Epithelial cell of esophagus (primary cell): ENCODE data around the gene ODAD3.
"Not testable (repeated sequence)": the region's sequence is repeated elsewhere in the genome, so short reads cannot be mapped to it uniquely, and the experiment has no call there.

ENCODE experiments used
- DNase-seq: peaks from one replicate; pipeline ENCODE4 v3.0.0; 2010; ENCODE audit warnings: low read depth
- H3K4me3 ChIP-seq: 2 replicates; pipeline ENCODE4 v1.5.1; 2011; ENCODE audit warnings: mild to moderate bottlenecking, low read length, control low read depth
- TF ChIP-seq, protein P1 (sequence below): IDR thresholded peaks from 2 replicates; pipeline ENCODE4 v1.5.1; 2011; ENCODE audit warnings: low read depth, mild to moderate bottlenecking, low read length, control low read depth, inconsistent platforms; ENCODE audit not compliant: insufficient read depth; ENCODE audit errors: missing control alignments

Gene ODAD3

DNA sequence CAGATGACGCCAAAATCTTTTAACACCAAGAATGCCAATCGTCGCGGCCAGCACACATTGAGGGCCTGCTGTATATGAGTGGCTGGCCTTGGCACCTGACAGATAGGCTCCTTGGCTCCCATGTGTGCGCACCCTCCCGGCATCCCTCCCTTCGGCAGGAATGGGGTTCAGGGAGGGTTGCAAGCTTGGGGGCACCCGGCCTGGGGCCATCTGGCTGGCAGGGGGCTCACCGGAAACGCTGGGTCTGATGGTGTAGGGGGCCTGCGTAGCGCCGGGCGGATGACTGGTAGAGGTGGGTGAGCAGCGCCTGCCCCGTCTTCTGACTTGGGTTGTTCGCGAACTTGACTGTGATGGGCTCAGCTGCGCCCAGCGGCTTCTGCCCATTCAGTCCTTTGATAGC, 22.9 kb upstream of the ODAD3 start:
- no peak for DNase-seq
- TF ChIP-seq, protein P1, sequence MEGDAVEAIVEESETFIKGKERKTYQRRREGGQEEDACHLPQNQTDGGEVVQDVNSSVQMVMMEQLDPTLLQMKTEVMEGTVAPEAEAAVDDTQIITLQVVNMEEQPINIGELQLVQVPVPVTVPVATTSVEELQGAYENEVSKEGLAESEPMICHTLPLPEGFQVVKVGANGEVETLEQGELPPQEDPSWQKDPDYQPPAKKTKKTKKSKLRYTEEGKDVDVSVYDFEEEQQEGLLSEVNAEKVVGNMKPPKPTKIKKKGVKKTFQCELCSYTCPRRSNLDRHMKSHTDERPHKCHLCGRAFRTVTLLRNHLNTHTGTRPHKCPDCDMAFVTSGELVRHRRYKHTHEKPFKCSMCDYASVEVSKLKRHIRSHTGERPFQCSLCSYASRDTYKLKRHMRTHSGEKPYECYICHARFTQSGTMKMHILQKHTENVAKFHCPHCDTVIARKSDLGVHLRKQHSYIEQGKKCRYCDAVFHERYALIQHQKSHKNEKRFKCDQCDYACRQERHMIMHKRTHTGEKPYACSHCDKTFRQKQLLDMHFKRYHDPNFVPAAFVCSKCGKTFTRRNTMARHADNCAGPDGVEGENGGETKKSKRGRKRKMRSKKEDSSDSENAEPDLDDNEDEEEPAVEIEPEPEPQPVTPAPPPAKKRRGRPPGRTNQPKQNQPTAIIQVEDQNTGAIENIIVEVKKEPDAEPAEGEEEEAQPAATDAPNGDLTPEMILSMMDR = no peak
- no peak overlapping the region for H3K4me3 ChIP-seq

DNA sequence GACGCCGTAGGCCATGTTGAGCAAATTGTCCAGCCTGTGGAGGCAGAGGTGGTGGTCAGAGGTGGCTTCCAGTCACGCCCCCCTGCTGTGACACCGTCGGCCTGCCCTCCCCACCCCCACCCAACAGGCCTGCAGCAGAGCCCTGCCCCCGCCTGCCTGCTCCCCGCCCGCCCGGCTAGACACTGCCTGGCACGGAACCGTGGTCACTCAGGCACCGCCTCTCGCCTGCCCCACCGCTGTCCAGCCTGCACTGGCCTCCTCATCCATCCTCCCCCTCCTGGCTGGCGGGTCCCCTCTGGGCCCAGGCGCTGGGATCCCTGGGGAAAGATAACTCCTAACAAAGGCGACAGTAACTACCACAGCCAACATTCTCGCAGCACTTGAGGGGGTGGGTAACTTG, 22.2 kb upstream of the ODAD3 start:
- TF ChIP-seq, protein P1 = no peak
- DNase-seq = no peak

DNA sequence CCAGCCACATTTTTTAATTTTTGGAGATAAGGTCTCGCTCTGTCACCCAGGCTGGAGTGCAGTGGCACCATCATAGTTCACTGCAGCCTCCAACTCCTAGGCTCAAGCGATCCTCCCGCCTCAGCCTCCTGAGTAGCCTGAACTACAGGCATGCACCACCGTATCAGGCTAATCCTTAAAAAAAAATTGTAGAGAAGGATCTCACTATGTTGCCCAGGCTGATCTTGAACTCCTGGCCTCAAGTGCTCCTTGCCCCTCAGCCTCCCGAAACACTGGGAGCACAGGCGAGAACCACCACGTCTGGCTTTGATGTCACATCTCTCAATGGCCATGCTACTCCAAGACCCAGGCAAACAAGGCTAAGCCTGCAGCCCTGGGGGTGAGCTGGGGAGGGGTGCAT, 21.7 kb upstream of the ODAD3 start:
- TF ChIP-seq, protein P1 = no peak
- no peak for DNase-seq
- H3K4me3 ChIP-seq = no peak overlapping the region

More for the DNA sequence above, 22.2 kb upstream of the ODAD3 start:
- H3K4me3 ChIP-seq = no peak overlapping the region

DNA sequence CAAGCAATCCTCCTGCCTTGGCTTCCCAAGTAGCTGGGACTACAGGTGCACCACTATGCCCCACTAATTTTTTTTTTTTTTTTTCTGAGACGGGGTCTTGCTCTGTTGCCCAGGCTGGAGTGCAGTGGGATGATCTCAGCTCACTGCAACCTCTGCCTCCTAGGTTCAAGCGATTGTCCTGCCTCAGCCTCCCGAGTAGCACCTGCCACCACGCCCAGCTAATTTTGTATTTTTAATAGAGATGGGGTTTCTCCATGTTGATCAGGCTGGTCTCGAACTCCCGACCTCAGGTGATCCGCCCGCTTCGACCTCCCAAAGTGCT, 20.3 kb upstream of the ODAD3 start:
- not testable (repeated sequence) for H3K4me3 ChIP-seq, DNase-seq

DNA sequence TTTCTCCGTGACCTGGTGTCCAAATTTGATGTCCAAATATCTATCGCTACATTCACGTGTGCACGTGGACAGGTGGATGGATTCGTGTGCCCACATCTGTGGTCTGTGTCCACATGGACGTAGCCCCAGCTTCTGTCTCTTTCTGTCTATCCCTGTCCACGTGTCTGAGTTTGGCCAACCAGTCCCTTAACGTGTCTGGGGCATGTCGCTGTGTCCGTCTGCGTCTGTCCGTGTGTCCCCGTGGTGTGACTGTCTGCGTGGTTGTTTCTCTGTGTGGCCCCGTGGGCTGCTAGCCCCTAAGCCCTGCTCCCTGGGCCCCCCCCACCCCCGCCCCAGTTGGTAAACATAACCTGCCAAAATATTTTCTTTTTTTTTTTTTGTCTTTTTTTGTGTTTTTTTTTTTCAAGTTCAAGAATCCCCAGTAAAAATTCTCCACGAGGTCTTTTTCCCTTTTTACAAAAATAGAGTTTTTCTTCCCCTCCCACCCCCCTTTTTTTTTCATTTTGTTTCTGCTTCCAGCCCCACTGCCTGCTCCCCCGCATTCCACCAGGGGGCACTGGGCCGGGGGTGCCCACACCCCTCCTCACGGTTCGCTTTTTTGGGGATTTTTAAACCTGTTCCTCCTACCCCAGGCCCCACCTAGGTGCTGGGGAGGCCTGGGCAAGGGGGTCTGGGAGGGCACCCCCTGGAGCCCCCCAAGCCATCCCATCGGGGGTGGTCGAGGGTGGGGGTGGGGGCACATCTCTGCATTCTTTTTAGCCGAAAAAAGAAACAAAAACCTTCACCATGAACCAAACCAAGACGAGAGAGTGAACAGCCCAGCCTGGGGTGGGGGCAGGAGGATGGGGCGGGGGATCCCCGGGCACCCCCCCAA, 18.8 kb upstream of the ODAD3 start:
- DNase-seq = no peak
- TF ChIP-seq, protein P1 = peak; percentile 22
- H3K4me3 ChIP-seq = no peak overlapping the region

DNA sequence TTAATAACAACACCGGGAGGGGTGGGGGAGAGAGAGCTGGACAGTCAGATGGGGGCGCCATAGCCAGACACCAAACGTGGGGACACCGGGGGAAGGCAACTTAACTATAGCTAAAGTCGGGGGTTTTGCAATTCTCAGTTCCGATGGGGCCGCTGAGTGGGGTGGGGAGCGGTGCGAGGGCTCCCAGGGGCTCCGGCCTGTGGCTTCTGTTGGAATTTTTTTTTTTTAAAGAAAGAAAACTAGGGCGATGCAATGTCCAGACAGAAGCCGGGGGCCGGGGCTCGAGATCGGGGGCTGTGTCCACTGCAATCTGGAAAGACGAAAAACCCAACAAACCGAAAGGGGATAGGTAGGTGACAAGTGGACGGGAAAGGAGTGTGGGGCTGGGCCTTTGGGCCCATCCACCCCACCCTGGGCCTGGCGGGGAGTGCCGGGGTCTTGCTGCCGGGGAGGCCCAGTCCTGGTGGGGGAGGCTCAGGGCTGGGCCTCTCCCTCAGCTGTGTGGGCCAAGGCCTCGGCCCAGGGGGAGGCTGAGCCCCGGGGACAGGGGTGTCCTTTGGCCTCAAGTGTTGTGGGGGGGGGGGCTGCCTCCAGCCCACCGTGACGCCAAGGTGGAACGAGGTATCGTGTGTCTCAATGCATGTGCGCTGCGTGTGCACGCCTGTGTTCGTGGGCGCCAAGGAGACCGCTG, 17.8 kb upstream of the ODAD3 start:
- no peak for DNase-seq
- TF ChIP-seq, protein P1 = no peak
- H3K4me3 ChIP-seq = no peak overlapping the region

DNA sequence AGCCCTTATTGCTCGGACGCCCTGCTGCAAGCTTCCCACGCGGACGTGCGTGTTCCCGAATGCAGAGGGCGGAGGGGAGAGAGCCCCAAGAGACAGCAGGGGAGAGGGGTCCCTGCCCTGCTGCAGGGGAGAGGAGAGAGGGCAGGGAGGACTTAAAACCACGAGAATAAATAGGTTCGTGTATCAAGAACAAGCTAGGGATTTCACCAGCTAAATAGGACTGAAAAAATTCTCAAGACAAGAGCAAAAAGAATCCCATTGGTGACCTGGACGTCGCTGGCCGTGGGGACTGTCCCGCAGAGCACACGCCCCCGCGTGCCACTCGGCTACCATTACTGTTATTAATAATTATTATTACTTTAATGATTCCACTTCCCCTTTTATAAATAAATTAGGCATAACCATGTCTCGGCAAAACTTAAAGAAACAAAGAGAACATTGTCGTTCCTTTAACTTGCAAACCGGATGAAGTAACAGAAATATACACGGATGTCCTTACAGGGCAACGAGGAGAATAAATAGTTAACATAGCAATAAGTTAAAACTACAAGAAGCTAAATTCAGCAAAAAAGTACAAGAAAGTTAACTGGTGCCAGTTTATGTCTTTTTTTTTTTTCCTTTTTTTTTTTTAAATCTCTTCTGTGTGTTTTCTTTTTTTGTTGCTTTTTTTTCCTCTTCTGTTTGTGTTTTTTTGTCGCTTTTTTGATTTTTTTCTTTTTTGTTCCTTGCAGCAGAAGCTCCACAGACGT, 17.1 kb upstream of the ODAD3 start:
- TF ChIP-seq, protein P1 = no peak
- no peak for DNase-seq
- no peak overlapping the region for H3K4me3 ChIP-seq
